Activated CD8-positive, alpha-beta memory T cell treated with anti-CD3 and anti-CD28 coated beads for 36 hours (primary cell): ENCODE data around the gene YJEFN3. TPM values are rescaled to one million over a fixed set of nuclear protein-coding genes. Genes with fewer than 3 reads are reported as not detected.

Source experiments
- CTCF ChIA-PET: fragments of 350-600 bp; sonication (Branson Sonifier 250); formaldehyde crosslinking; loops from one replicate; lab custom pipeline; 2021; ENCODE audit warnings: antibody characterized with exemption; lab: Charles Lee
- POLR2A ChIA-PET: fragments of 350-600 bp; sonication (Branson Sonifier 250); formaldehyde crosslinking; loops from one replicate; lab custom pipeline; 2021; ENCODE audit warnings: antibody characterized with exemption; lab: Charles Lee
- total RNA-seq, 2 experiments: library from RNA; stranded (reverse); gene quantifications; one replicate each; pipeline ENCODE4 v1.2.3, GENCODE V29; 2021

YJEFN3 gene
- total RNA-seq, 2 experiments from 2014 or later = 7.3 to 8.8 TPM

- ChIA-PET CTCF (interaction anchor here (1.0 kb wide), 1 partner anchor 103 kb away, joined by 3 read pairs; no protein-coding TSS in a partner anchor), POLR2A (no interaction called here)
Measured at GRCh38 chr19:19558636-19559035, 29.9 kb downstream of the YJEFN3 start.

- POLR2A ChIA-PET = no interaction called here
Measured at GRCh38 chr19:19559931-19560330, 31.2 kb downstream of the YJEFN3 start.

GRCh38 chr19:19561946-19562664 lies 33.4 kb downstream of the YJEFN3 start:
- ChIA-PET CTCF (interaction anchor here (0.5 to 1.3 kb wide), 3 partner anchors 20 to 45 kb away, joined by 3 read pairs; no protein-coding TSS in a partner anchor), POLR2A (interaction anchor here (0.5 kb wide), 1 partner anchor 37 kb away, joined by 8 read pairs; no protein-coding TSS in a partner anchor)

More at GRCh38 chr19:19559931-19560330, 31.2 kb downstream of the YJEFN3 start:
- CTCF ChIA-PET = interaction anchor here (1.0 kb wide), 1 partner anchor 22 kb away, joined by 3 read pairs; the partner anchor contains the start of gene CILP2

GRCh38 chr19:19562665-19563347 lies 34.1 kb downstream of the YJEFN3 start:
- POLR2A ChIA-PET = interaction anchor here (0.5 kb wide), 1 partner anchor 36 kb away, joined by 8 read pairs; no protein-coding TSS in a partner anchor
- CTCF ChIA-PET = interaction anchor here (0.5 to 1.3 kb wide), 3 partner anchors 19 to 45 kb away, joined by 3 read pairs; no protein-coding TSS in a partner anchor

GRCh38 chr19:19563348-19563848 lies 34.7 kb downstream of the YJEFN3 start:
- CTCF ChIA-PET = no interaction called here
- POLR2A ChIA-PET = no interaction called here

GRCh38 chr19:19566306-19566705 lies 37.6 kb downstream of the YJEFN3 start:
- POLR2A ChIA-PET = no interaction called here
- CTCF ChIA-PET = no interaction called here

GRCh38 chr19:19567391-19567790 lies 38.7 kb downstream of the YJEFN3 start:
- ChIA-PET POLR2A (interaction anchor here (0.7 kb wide), 1 partner anchor 84 kb away, joined by 3 read pairs; no protein-coding TSS in a partner anchor), CTCF (interaction anchor here (2.9 kb wide), 1 partner anchor 13 kb away, joined by 11 read pairs; no protein-coding TSS in a partner anchor)

GRCh38 chr19:19568802-19569756 lies 40.4 kb downstream of the YJEFN3 start:
- CTCF ChIA-PET = interaction anchor here (2.9 kb wide), 1 partner anchor 14 kb away, joined by 11 read pairs; no protein-coding TSS in a partner anchor
- POLR2A ChIA-PET = no interaction called here

GRCh38 chr19:19570571-19570970 lies 41.9 kb downstream of the YJEFN3 start:
- ChIA-PET POLR2A (interaction anchor here (0.5 kb wide), 1 partner anchor 92 kb away, joined by 3 read pairs; no protein-coding TSS in a partner anchor), CTCF (no interaction called here)

- POLR2A ChIA-PET = interaction anchor here (0.6 kb wide), 1 partner anchor 514 kb away, joined by 5 read pairs; no protein-coding TSS in a partner anchor
- CTCF ChIA-PET = interaction anchor here (0.6 to 1.8 kb wide), 2 partner anchors 12 to 21 kb away, joined by 3 to 6 read pairs; no protein-coding TSS in a partner anchor
Measured at GRCh38 chr19:19571071-19571786, 42.5 kb downstream of the YJEFN3 start.

- CTCF ChIA-PET = no interaction called here
- POLR2A ChIA-PET = no interaction called here
Measured at GRCh38 chr19:19575411-19575810, 46.7 kb downstream of the YJEFN3 start.

GRCh38 chr19:19578252-19578651 lies 49.5 kb downstream of the YJEFN3 start:
- POLR2A ChIA-PET = no interaction called here
- CTCF ChIA-PET = interaction anchor here (1.7 kb wide), 1 partner anchor 24 kb away, joined by 4 read pairs; no protein-coding TSS in a partner anchor

GRCh38 chr19:19579533-19580361 lies 51.0 kb downstream of the YJEFN3 start:
- POLR2A ChIA-PET = no interaction called here

GRCh38 chr19:19580418-19580817 lies 51.7 kb downstream of the YJEFN3 start:
- CTCF ChIA-PET = interaction anchor here (1.0 to 1.8 kb wide), 2 partner anchors 26 to 30 kb away, joined by 3 to 5 read pairs; no protein-coding TSS in a partner anchor
- POLR2A ChIA-PET = no interaction called here

More at GRCh38 chr19:19579533-19580361, 51.0 kb downstream of the YJEFN3 start:
- CTCF ChIA-PET = interaction anchor here (1.0 to 1.8 kb wide), 2 partner anchors 25 to 31 kb away, joined by 3 to 5 read pairs; no protein-coding TSS in a partner anchor

GRCh38 chr19:19581391-19581790 lies 52.7 kb downstream of the YJEFN3 start:
- POLR2A ChIA-PET = no interaction called here
- CTCF ChIA-PET = no interaction called here

GRCh38 chr19:19582471-19582870 lies 53.8 kb downstream of the YJEFN3 start:
- ChIA-PET POLR2A (no interaction called here), CTCF (interaction anchor here (1.0 to 1.5 kb wide), 2 partner anchors 10 to 20 kb away, joined by 3 to 6 read pairs; no protein-coding TSS in a partner anchor)
